Fibroblast of the aortic adventitia (primary cell): ENCODE data around the gene DNAJB12. TPM values are rescaled to one million over a fixed set of nuclear protein-coding genes. Genes with fewer than 3 reads are reported as not detected.
A peak's percentile ranks its signal among the peaks of the same experiment; 100 is the strongest.

Source experiments
- DNase-seq: peaks from one replicate; pipeline ENCODE4 v3.0.0-alpha.2; 2010; ENCODE audit warnings: low read depth
- H3K4me3 ChIP-seq: 2 replicates; pipeline ENCODE4 v1.5.1; 2011; ENCODE audit warnings: low read depth, mild to moderate bottlenecking, control low read depth, low read length, moderate library complexity
- total RNA-seq: library from RNA; depleted of rRNA; stranded (reverse); fragments of >200 nt; gene quantifications from 2 replicates; pipeline ENCODE4 v1.2.3, GENCODE V29; 2012; ENCODE audit warnings: low replicate concordance
- TF ChIP-seq, protein P1 (sequence below): IDR thresholded peaks from 2 replicates; pipeline ENCODE4 v1.5.1; 2011; ENCODE audit warnings: mild to moderate bottlenecking, low read length, control low read depth, inconsistent platforms; ENCODE audit not compliant: insufficient read depth

Gene DNAJB12
- total RNA-seq, 1 donor: 24.5 TPM

GRCh38 chr10:72336259-72337038 is 18.3 kb downstream of the DNAJB12 start:
- H3K4me3 ChIP-seq: no peak overlapping the region
- TF ChIP-seq, protein P1, sequence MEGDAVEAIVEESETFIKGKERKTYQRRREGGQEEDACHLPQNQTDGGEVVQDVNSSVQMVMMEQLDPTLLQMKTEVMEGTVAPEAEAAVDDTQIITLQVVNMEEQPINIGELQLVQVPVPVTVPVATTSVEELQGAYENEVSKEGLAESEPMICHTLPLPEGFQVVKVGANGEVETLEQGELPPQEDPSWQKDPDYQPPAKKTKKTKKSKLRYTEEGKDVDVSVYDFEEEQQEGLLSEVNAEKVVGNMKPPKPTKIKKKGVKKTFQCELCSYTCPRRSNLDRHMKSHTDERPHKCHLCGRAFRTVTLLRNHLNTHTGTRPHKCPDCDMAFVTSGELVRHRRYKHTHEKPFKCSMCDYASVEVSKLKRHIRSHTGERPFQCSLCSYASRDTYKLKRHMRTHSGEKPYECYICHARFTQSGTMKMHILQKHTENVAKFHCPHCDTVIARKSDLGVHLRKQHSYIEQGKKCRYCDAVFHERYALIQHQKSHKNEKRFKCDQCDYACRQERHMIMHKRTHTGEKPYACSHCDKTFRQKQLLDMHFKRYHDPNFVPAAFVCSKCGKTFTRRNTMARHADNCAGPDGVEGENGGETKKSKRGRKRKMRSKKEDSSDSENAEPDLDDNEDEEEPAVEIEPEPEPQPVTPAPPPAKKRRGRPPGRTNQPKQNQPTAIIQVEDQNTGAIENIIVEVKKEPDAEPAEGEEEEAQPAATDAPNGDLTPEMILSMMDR: no peak
- DNase-seq: no peak

DNA sequence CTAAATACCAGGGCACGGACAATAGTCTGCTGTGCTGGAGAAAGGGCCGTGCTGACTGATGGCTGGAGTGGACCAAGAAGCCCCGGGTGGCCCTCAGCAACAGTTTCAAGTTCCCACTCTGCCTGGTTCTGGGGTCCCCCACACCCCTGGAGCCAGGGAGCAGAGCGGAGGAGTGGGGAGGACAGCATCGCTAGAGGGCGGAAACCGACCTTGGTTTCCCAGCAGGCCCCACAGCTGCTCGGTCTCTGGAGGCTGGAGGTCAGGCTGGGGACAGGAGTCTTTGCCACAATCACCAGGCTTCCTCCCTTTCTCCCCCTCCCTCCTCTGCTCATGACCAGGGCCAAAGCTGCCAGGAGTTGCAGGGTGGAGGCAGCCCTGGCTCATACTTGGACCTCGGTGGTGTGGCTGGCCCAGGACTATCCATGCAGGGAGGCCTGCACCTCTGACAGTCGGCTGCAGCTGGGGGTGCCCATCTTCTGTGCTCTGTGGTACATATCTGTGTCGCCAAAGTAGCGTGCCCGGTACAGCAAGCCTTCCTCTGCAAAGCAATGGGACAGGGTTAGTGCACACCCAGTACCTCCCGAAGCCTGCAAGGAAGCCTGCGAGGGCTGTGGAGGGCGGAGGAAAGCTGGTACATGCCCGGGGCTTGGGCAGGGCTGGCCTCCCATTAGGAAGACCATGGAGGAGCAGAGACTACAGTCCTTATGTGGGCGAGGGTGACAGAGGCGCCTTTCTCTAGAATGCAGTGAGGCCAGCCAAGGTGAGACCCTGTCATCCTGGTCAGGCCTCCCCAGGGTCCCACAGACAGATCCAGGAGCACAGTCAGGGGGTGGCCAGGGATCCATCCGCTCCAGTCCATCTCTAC is 19.1 kb downstream of the DNAJB12 start:
- TF ChIP-seq, protein P1: no peak
- no peak overlapping the region for H3K4me3 ChIP-seq
- peak; percentile 65 for DNase-seq

DNA sequence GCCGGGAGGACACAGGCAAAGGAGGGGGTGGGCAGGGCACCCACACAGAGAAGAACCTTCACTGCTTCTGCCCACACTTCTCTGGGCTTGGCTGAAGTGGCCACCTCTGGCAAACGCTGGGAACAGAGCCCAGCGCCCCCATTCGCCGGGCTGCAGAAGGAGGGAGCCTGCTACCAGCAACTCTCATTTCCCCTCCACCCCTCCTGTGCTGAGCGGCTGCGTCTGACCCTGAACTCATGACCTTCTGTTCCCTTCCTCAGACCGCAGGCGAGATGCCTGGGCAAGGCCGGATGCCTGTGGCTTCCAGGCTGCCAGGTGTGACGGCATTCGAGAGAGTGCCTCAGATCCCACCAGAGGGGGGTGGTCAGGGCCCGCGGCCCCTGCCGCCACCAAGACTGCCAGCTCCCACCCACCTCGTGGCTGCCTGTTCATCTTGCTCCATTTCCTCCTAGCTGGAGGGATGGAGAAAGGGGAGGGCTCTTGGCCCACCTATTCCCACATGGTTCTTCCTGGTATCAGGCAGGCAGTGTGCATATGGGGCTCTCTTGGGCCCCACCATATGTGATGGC is 19.8 kb downstream of the DNAJB12 start:
- no peak overlapping the region for H3K4me3 ChIP-seq
- TF ChIP-seq, protein P1: no peak
- DNase-seq: peak; percentile 86

GRCh38 chr10:72334196-72334824 is 20.4 kb downstream of the DNAJB12 start:
- no peak for DNase-seq
- no peak overlapping the region for H3K4me3 ChIP-seq
- TF ChIP-seq, protein P1: no peak

- TF ChIP-seq, protein P1: no peak
- no peak for DNase-seq
Measured at GRCh38 chr10:72333112-72334015, 21.4 kb downstream of the DNAJB12 start.

More at GRCh38 chr10:72333112-72334015, 21.4 kb downstream of the DNAJB12 start:
- H3K4me3 ChIP-seq: no peak overlapping the region
